Measurements from ENCODE around the gene ZFP62.
"Not testable (repeated sequence)": the region's sequence is repeated elsewhere in the genome, so short reads cannot be mapped to it uniquely, and the experiment has no call there.

Gene ZFP62

GRCh38 chr5:180860887-180861822, at the start of gene ZFP62:
Gene ZFP62, minus strand, starts transcription at chr5:180861276. Its CDS starts 57 bp downstream, at chr5:180861219.
- peak; percentile 75 for DNase-seq (ENCODE audit: low read depth)

GRCh38 chr5:180910735-180911134, 49.7 kb upstream of the ZFP62 start:
- DNase-seq (ENCODE audit: low read depth), result no peak

GRCh38 chr5:180910182-180910581, 49.1 kb upstream of the ZFP62 start:
- no peak for DNase-seq (ENCODE audit: low read depth)

- no peak for DNase-seq (ENCODE audit: low read depth)
These were observed 48.7 kb upstream of the ZFP62 start for GRCh38 chr5:180909782-180910181.

- no peak for DNase-seq (ENCODE audit: low read depth)
These were observed 48.1 kb upstream of the ZFP62 start for GRCh38 chr5:180908998-180909731.

- DNase-seq (ENCODE audit: low read depth), result no peak
These were observed 47.3 kb upstream of the ZFP62 start for GRCh38 chr5:180908400-180908799.

GRCh38 chr5:180901319-180902009, 40.4 kb upstream of the ZFP62 start:
- DNase-seq (ENCODE audit: low read depth), result no peak

GRCh38 chr5:180900178-180900577, 39.1 kb upstream of the ZFP62 start:
- DNase-seq (ENCODE audit: low read depth), result no peak

GRCh38 chr5:180898621-180899246, 37.7 kb upstream of the ZFP62 start, which contains the start of gene BTNL8:
Gene BTNL8, plus strand, starts transcription at chr5:180899159. Its CDS starts 152 bp downstream, at chr5:180899311.
- DNase-seq (ENCODE audit: low read depth), result no peak

- DNase-seq (ENCODE audit: low read depth), result not testable (repeated sequence)
These were observed 34.3 kb upstream of the ZFP62 start for GRCh38 chr5:180895330-180895729.

GRCh38 chr5:180889381-180889780, 28.3 kb upstream of the ZFP62 start:
- no peak for DNase-seq (ENCODE audit: low read depth)

- DNase-seq (ENCODE audit: low read depth), result not testable (repeated sequence)
These were observed 24.9 kb upstream of the ZFP62 start for GRCh38 chr5:180885845-180886529.

GRCh38 chr5:180875860-180876426, 14.9 kb upstream of the ZFP62 start:
- DNase-seq (ENCODE audit: low read depth), result no peak

- no peak for DNase-seq (ENCODE audit: low read depth)
These were observed 13.9 kb upstream of the ZFP62 start for GRCh38 chr5:180874804-180875582.

- DNase-seq (ENCODE audit: low read depth), result no peak
These were observed 12.8 kb upstream of the ZFP62 start for GRCh38 chr5:180873615-180874520.

- no peak for DNase-seq (ENCODE audit: low read depth)
These were observed 11.3 kb upstream of the ZFP62 start for GRCh38 chr5:180872419-180872818.

GRCh38 chr5:180870276-180871068, 9.4 kb upstream of the ZFP62 start:
- DNase-seq (ENCODE audit: low read depth), result no peak

GRCh38 chr5:180869587-180869986, 8.5 kb upstream of the ZFP62 start:
- no peak for DNase-seq (ENCODE audit: low read depth)
